NCI-H345 treated with DMSO at 0.1 percent for 48 hours (cell line): ENCODE results near the gene DUS2.
"Not testable (repeated sequence)": the region's sequence is repeated elsewhere in the genome, so short reads cannot be mapped to it uniquely, and the experiment has no call there.

ENCODE experiments used
- DNase-seq: peaks from one replicate; lab custom pipeline; 2025; ENCODE audit not compliant: unreplicated experiment; lab: John Stamatoyannopoulos, UW

DUS2 gene

GRCh38 chr16:67998231-67998778 is 24.8 kb upstream of the DUS2 start:
- DNase-seq, result not testable (repeated sequence)

DNA sequence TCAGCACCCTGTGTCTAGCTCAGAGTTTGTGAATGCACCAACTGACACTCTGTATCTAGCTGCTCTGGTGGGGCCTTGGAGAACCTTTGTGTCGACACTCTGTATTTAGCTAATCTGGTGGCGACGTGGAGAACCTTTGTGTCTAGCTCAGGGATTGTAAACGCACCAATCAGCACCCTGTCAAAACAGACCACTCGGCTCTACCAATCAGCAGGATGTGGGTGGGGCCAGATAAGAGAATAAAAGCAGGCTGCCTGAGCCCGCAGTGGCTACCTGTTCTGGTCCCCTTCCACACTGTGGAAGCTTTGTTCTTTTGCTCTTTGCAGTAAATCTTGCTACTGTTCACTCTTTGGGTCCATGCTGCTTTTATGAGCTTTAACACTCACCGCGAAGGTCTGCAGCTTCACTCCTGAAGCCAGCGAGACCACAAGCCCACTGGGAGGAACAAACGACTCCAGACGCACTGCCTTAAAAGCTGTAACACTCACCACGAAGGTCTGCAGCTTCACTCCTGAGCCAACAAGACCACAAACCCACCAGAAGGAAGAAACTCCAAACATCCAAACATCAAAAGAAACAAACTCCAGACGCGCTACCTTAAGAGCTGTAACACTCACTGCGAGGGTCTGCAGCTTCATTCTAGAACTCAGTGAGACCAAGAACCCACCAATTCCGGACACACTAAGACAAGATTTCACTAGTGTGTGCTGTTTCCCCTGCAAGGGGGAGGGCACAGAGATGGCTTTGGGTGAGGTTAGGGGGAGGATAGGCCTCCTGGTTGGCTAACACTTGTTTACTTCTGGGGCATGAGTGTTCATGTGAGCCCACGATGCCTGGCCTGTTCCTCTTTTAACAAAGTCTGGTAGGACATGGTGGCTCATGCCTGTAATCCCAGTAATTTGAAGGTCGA is 24.1 kb upstream of the DUS2 start, which contains the start of gene DPEP2:
TSS of gene DPEP2 (minus strand) at position 706 of the 910 bp plus-strand sequence. CDS start 6,272 bp downstream, outside the sequence.
- not testable (repeated sequence) for DNase-seq

- no peak for DNase-seq
Observed at GRCh38 chr16:67999985-68000384, 23.1 kb upstream of the DUS2 start.

GRCh38 chr16:68000450-68000849 is 22.6 kb upstream of the DUS2 start:
- DNase-seq, result no peak

GRCh38 chr16:68003031-68003430 is 20.1 kb upstream of the DUS2 start:
- no peak for DNase-seq

GRCh38 chr16:68005211-68005610 is 17.9 kb upstream of the DUS2 start:
- no peak for DNase-seq

DNA sequence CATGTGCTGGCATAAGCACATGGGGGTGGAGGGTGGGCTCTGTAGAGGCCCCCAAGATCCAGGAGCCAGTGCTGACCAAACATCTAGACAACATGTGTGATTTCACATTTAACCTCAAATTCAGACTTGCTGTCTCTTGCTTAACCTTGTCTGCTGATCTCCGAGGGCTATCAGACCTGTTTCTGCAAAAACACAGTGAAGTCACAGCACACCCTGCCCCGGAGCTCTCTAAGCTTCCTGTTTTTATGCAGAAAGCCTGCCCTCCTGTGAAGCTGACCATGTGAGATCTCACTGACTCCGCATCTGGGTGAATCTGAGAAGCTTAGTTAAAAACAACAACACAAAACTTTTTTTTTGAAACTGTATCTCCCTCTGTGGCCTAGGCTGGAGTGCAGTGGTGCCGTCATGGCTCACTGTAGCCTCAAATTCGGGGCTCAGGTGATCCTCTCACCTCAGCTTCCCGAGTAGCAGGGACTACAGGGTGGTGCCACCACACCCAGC is 17.2 kb upstream of the DUS2 start:
- no peak for DNase-seq

DNA sequence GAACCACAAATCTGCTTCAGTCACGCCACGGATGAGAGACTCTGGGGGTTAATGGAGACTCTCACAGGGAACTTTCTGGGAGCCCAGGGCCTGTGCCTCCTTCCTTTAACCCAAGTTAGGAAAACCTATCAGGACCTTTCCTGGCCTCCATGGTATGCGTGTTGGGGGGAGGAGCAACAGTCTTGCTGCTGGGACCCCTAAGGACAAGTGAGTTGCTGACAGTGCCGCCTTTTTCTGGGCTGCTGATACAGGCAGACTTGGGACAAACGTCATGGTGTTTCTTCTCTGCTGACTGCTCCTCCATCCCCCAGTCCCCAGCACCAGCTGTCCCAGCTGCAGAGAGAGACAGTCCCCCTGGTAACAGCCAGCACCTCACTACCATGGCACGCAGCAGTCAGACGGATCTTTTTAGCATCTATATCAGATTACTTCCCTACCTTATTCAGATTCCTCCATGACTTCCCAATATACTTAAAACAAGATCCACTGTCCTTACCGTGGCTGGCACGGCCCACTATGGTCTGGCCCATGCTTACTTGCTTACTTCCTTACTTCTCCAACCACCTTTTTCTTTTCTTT is 13.8 kb upstream of the DUS2 start:
- no peak for DNase-seq

GRCh38 chr16:68009872-68010271 is 13.2 kb upstream of the DUS2 start:
- not testable (repeated sequence) for DNase-seq

- no peak for DNase-seq
Observed at GRCh38 chr16:68013440-68013839, 9.6 kb upstream of the DUS2 start.

DNA sequence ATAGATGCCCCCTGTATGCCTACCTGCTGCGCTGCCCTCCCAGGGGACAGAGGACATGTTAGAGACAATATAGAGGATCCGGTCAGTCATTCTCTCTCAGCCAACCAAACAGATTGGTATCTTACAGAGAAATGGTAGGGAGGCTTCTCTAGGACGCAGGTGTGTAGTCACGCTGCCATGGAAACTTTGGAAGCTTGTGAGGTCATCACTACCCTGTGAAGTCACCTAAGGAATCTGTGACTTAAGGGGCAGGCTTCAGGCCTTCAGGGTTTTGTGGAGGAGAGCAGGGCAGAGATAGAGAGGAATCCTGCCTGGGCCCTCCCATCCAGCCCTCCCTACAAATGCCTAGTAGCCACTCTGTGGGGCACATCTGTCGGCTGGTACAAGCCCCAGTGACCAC is 7.4 kb upstream of the DUS2 start, which contains the start of gene DPEP2NB:
TSS of gene DPEP2NB (minus strand) at position 231 of the 400 bp plus-strand sequence. CDS start at position 90, 141 bp downstream.
- no peak for DNase-seq

DNA sequence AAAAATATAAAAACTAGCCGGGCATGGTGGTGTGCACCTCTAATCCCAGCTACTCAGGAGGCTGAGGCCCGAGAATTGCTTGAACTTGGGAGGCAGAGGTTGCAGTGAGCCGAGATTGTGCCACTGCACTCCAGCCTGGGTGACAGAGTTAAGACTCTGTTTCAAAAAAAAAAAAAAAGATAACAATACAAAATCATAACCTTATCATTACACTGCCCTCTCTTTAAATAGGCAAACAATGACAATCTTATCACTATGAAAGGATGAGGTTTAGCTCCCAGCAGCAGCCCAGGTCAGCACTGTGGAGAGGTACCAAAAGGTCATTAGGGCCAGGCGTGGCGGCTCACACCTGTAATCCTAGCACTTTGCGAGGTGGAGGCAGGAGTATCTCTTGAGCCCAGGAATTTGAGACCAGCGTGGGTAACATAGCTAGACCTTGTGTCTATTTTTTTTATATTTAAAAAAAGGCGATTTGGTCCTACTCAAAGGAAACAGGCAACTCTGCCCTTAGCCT is 3.9 kb upstream of the DUS2 start:
- no peak for DNase-seq

DNA sequence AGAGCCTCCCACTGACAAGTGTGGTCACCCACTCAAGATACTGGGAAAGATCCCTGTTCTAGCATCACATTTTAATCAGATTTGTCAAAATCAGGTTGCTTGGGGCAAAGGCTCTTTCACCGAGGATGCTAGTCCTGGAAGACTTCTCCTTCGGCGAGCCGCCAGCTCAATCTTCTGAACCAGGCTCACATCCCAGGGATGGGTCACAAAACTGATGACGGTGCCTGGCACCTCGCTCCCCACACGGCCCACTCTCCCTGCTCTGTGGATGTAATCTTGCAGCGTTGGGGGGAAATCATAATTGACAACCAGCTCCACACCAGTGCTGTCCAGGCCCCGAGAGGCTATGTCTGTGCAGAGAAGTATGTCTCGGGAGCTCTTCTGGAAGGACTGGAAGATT is 1.6 kb upstream of the DUS2 start:
- DNase-seq, result no peak

- no peak for DNase-seq
Observed at GRCh38 chr16:68022278-68022727, 781 bp upstream of the DUS2 start.

DNA sequence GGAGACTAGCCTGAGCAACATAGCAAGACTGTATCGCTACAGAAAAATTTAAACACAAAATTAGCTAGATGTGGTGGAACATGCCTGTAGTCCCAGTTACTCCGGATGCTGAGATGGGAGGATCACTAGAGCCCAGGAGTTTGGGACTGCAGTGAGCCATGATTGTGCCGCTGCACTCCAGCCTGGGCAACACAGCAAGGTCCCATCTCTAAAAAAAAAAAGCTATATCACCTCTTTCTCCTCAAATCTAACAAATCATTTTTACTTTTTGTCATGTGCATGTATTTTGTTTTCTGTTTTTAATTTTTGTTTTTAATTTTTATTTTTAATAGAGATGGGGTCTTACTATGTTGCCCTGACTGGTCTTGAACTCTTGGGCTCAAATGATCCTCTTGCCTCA is 5.9 kb downstream of the DUS2 start:
- no peak for DNase-seq

- not testable (repeated sequence) for DNase-seq
Observed at GRCh38 chr16:68030108-68030507, 7.0 kb downstream of the DUS2 start.

DNA sequence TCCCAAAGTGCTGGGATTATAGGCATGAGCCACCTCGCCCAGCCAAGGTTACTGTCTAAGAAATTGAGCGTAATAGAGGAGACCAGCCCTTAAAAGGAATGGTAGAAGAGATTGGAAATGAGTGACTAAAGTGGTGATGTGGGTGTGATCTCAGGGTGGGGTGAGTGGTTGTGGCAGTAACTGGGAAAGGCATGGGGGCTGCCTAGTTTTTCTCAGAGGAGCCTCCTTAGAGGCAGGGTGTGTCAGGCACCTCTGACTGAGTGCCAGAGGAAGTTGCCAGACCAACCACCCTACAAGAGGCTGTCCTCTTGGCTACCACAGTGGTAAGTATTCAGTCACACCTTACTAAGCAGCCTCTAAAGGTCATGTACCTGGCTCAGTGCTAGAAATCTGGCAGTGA is 8.9 kb downstream of the DUS2 start:
- no peak for DNase-seq

DNA sequence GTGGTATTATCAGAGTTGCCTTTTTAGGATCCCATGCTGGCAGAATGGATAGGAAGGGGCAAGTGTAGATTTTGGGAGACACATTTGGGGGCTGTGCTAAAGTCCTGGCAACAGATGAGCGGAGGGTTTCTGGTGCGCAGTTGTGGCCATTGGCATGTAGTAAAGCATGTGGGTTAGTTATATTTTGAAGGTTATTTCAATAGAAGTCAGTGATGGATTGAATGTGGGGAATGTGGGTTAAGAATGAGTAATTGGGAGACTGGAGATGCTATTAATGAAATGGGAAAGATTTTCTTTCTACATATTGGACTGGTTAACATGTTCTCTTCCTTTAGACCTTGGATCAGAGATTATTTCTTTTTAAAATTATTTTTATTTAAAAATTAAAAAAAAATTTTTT is 10.0 kb downstream of the DUS2 start:
- DNase-seq, result no peak

DNA sequence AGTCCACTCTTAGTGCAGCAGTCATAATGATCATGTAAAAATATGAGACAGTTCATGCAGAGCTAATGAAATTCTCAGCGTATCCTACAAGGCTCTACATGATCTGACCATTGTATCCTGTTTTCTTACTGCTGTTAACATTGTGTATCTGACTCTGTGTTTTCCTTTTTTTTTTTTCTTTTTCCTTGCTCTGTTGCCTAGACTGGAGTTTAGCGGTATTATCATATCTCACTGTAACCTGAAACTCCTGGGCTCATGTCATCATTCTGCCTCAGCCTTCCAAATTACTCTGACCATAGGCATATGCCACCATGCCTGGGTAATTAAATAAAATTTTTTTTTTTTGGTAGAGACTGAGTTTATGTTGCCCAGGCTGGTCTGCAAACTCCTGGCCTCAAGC is 12.1 kb downstream of the DUS2 start:
- DNase-seq, result no peak

DNA sequence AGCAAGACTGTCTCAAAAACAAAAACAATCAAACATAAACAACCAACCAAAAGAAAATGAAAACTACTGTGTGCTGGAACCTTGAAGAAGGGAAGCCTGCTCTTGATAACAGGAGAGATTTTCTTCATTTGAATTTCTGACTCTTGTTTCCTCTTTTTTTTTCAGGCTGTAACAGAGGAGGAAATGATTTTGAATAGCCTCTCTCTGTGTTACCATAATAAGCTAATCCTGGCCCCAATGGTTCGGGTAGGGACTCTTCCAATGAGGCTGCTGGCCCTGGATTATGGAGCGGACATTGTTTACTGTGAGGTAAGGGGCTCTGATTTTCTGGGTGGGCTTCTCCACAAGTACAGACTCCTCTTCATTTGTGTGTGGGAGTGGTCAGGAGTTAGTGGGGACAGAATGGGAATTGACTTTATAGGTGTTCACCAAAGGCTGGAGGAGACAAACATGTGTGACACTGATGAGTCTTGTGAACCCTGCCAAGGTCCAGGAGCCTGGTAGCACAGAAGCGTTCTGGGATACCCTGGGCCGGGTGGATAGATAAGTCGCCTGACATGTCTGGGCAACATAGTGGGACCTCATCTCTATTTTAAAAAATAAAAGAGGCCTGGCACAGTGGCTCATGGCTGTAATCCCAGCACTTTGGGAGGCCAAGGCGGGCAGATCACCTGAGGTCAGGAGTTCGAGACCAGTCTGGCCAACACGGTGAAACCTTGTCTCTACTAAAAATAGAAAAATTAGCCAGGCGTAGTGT is 14.9 kb downstream of the DUS2 start:
- no peak for DNase-seq
